ENCODE results near the gene ZNF711. TPM values are rescaled to one million over a fixed set of nuclear protein-coding genes. Genes with fewer than 3 reads are reported as not detected.
A peak's percentile ranks its signal among the peaks of the same experiment; 100 is the strongest.
"Not testable (repeated sequence)": the region's sequence is repeated elsewhere in the genome, so short reads cannot be mapped to it uniquely, and the experiment has no call there.

The ZNF711 gene
- total RNA-seq, 1 donor from 2014 or later = 41.9 TPM

- no peak for DNase-seq
- Mint-ChIP-seq H3K27me3 (ENCODE audit: unreplicated experiment) (no peaks in the 10 kb centered on the region), H3K4me1 (ENCODE audit: low read depth, unreplicated experiment) (no peaks in the 10 kb centered on the region), H3K9me3 (ENCODE audit: unreplicated experiment) (peaks cover 2% of the 10 kb centered on the region), H3K27ac (ENCODE audit: unreplicated experiment) (no peak overlapping the region), H3K36me3 (ENCODE audit: unreplicated experiment) (no peaks in the 10 kb centered on the region), H3K4me3 (ENCODE audit: unreplicated experiment) (no peak overlapping the region)
- TF ChIP-seq, protein P1, sequence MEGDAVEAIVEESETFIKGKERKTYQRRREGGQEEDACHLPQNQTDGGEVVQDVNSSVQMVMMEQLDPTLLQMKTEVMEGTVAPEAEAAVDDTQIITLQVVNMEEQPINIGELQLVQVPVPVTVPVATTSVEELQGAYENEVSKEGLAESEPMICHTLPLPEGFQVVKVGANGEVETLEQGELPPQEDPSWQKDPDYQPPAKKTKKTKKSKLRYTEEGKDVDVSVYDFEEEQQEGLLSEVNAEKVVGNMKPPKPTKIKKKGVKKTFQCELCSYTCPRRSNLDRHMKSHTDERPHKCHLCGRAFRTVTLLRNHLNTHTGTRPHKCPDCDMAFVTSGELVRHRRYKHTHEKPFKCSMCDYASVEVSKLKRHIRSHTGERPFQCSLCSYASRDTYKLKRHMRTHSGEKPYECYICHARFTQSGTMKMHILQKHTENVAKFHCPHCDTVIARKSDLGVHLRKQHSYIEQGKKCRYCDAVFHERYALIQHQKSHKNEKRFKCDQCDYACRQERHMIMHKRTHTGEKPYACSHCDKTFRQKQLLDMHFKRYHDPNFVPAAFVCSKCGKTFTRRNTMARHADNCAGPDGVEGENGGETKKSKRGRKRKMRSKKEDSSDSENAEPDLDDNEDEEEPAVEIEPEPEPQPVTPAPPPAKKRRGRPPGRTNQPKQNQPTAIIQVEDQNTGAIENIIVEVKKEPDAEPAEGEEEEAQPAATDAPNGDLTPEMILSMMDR (IDR thresholded peaks at IDR 0.05; ENCODE audit: partially characterized antibody, unreplicated experiment) = no peak
These were observed 27.8 kb upstream of the ZNF711 start for GRCh38 chrX:85215946-85216345.

GRCh38 chrX:85221361-85221760 lies 22.4 kb upstream of the ZNF711 start:
- no peaks in the 10 kb centered on the region for H3K36me3 Mint-ChIP-seq (ENCODE audit: unreplicated experiment)
- H3K27me3 Mint-ChIP-seq (ENCODE audit: unreplicated experiment) = no peaks in the 10 kb centered on the region
- H3K4me3 Mint-ChIP-seq (ENCODE audit: unreplicated experiment) = no peak overlapping the region
- H3K4me1 Mint-ChIP-seq (ENCODE audit: low read depth, unreplicated experiment) = no peaks in the 10 kb centered on the region
- TF ChIP-seq, protein P1 (IDR thresholded peaks at IDR 0.05; ENCODE audit: partially characterized antibody, unreplicated experiment) = no peak
- no peak overlapping the region for H3K27ac Mint-ChIP-seq (ENCODE audit: unreplicated experiment)
- DNase-seq = no peak
- peaks cover 2% of the 10 kb centered on the region for H3K9me3 Mint-ChIP-seq (ENCODE audit: unreplicated experiment)

- Mint-ChIP-seq H3K4me1 (ENCODE audit: low read depth, unreplicated experiment) (no peaks in the 10 kb centered on the region), H3K4me3 (ENCODE audit: unreplicated experiment) (no peak overlapping the region), H3K27me3 (ENCODE audit: unreplicated experiment) (no peaks in the 10 kb centered on the region), H3K9me3 (ENCODE audit: unreplicated experiment) (peaks cover 2% of the 10 kb centered on the region), H3K36me3 (ENCODE audit: unreplicated experiment) (no peaks in the 10 kb centered on the region), H3K27ac (ENCODE audit: unreplicated experiment) (no peak overlapping the region)
- DNase-seq = no peak
- TF ChIP-seq, protein P1 (IDR thresholded peaks at IDR 0.05; ENCODE audit: partially characterized antibody, unreplicated experiment) = no peak
These were observed 20.4 kb upstream of the ZNF711 start for GRCh38 chrX:85223359-85223758.

GRCh38 chrX:85243155-85243554 lies 636 bp upstream of the ZNF711 start:
- H3K4me3 Mint-ChIP-seq (ENCODE audit: unreplicated experiment) = peak overlapping the region; percentile 89
- H3K27ac Mint-ChIP-seq (ENCODE audit: unreplicated experiment) = peak overlapping the region; percentile 66
- H3K36me3 Mint-ChIP-seq (ENCODE audit: unreplicated experiment) = no peaks in the 10 kb centered on the region
- DNase-seq = no peak
- TF ChIP-seq, protein P1 (IDR thresholded peaks at IDR 0.05; ENCODE audit: partially characterized antibody, unreplicated experiment) = no peak
- peaks cover 6% of the 10 kb centered on the region for H3K27me3 Mint-ChIP-seq (ENCODE audit: unreplicated experiment)
- no peaks in the 10 kb centered on the region for H3K4me1 Mint-ChIP-seq (ENCODE audit: low read depth, unreplicated experiment)
- H3K9me3 Mint-ChIP-seq (ENCODE audit: unreplicated experiment) = peaks cover 9% of the 10 kb centered on the region

GRCh38 chrX:85244450-85245211 lies 840 bp downstream of the ZNF711 start:
- no peaks in the 10 kb centered on the region for H3K4me1 Mint-ChIP-seq (ENCODE audit: low read depth, unreplicated experiment)
- TF ChIP-seq, protein P1 (IDR thresholded peaks at IDR 0.05; ENCODE audit: partially characterized antibody, unreplicated experiment) = no peak
- no peaks in the 10 kb centered on the region for H3K36me3 Mint-ChIP-seq (ENCODE audit: unreplicated experiment)
- H3K9me3 Mint-ChIP-seq (ENCODE audit: unreplicated experiment) = peaks cover 9% of the 10 kb centered on the region
- peak overlapping the region; percentile 99 for H3K27ac Mint-ChIP-seq (ENCODE audit: unreplicated experiment)
- peak; percentile 28 for DNase-seq
- peaks cover 6% of the 10 kb centered on the region for H3K27me3 Mint-ChIP-seq (ENCODE audit: unreplicated experiment)
- H3K4me3 Mint-ChIP-seq (ENCODE audit: unreplicated experiment) = peak overlapping the region; percentile 99

DNA sequence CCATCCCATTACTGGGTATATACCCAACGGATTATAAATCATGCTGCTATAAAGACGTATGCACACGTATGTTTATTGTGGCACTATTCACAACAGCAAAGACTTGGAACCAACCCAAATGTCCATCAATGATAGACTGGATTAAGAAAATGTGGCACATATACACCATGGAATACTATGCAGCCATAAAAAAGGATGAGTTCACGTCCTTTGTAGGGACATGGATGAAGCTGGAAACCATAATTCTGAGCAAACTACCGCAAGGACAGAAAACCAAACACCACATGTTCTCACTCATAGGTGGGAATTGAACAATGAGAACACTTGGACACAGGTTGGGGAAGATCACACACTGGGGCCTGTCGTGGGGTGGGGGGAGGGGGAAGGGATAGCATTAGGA lies 41.5 kb downstream of the ZNF711 start:
- H3K27me3 Mint-ChIP-seq (ENCODE audit: unreplicated experiment); H3K27ac Mint-ChIP-seq (ENCODE audit: unreplicated experiment); H3K36me3 Mint-ChIP-seq (ENCODE audit: unreplicated experiment); H3K9me3 Mint-ChIP-seq (ENCODE audit: unreplicated experiment); H3K4me1 Mint-ChIP-seq (ENCODE audit: low read depth, unreplicated experiment); DNase-seq; H3K4me3 Mint-ChIP-seq (ENCODE audit: unreplicated experiment): not testable (repeated sequence)
